OCI-M1 (cell line): Measurements from ENCODE around the gene TTC36.
"Not testable (repeated sequence)": the region's sequence is repeated elsewhere in the genome, so short reads cannot be mapped to it uniquely, and the experiment has no call there.

Source experiments
- DNase-seq: peaks from one replicate; lab custom pipeline; 2025; lab: John Stamatoyannopoulos, UW

TTC36 gene, protein sequence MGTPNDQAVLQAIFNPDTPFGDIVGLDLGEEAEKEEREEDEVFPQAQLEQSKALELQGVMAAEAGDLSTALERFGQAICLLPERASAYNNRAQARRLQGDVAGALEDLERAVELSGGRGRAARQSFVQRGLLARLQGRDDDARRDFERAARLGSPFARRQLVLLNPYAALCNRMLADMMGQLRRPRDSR

DNA sequence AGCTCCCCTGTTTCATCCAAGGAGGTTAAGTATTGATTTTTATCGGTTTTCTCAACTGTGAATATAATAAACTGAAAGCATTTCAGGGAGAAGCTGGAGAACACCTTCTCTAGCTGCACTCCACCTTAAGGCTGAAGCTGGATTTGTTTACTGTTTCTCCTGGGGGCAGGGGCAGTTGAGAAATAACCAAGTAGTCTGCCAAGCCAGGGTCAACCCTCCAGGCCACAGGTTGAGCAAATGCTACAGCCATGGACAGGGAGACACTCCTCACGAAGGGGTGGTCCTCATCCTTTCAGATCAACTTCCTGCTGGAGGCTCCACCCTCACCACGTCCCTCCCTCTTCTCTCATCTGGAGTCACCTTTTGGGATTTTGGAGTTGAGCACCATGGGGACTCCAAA, at the start of gene TTC36:
Gene TTC36 (plus strand): TSS at position 366 of the 400 bp plus-strand sequence. CDS start 21 bp downstream, at position 387.
- no peak for DNase-seq

- not testable (repeated sequence) for DNase-seq
These were observed 46.0 kb upstream of the TTC36 start for GRCh38 chr11:118481238-118481637.

- no peak for DNase-seq
These were observed 42.9 kb upstream of the TTC36 start for GRCh38 chr11:118484405-118484804.

DNA sequence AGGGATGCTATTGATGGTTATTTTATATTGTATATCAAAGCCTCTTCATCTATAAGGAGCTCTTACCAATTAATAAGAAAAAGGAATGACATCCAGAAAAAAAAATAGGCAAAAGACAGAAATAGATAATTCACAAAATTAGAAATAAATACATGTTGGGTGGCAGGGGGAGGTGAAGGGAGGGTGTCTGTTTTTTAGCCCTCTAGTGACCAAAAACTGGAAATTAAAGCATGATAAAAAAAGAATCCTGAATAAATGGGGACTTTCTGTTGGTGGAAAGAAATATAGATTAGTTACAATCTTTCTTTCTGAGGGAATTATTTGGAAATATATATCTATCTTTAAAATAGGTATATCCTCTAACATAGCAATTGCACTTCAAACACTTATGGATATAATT, 42.0 kb upstream of the TTC36 start:
- DNase-seq = peak; percentile 22

- peak; percentile 90 for DNase-seq
These were observed 38.7 kb upstream of the TTC36 start for GRCh38 chr11:118488480-118489109.

DNA sequence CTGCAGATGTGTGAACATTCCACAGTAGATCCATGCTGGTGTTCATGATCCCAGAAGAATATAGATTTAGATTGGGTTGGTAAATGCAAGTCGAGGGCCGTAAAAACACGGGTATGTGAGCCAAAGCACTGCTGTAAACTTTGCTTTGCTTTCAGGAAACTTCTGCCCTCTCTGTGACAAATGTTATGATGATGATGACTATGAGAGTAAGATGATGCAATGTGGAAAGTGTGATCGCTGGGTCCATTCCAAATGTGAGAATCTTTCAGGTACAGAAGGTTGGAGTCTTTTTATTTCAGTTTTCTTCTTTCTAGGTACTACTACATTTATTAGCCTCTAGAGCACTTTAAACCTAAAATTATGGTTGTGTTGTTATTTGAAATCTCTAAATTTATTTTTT, 36.2 kb upstream of the TTC36 start:
- DNase-seq = no peak

GRCh38 chr11:118497831-118498230, 29.4 kb upstream of the TTC36 start:
- no peak for DNase-seq

DNA sequence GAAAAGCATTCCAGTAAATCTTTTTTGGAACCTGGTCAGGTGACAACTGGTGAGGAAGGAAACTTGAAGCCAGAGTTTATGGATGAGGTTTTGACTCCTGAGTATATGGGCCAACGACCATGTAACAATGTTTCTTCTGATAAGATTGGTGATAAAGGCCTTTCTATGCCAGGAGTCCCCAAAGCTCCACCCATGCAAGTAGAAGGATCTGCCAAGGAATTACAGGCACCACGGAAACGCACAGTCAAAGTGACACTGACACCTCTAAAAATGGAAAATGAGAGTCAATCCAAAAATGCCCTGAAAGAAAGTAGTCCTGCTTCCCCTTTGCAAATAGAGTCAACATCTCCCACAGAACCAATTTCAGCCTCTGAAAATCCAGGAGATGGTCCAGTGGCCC, 24.1 kb upstream of the TTC36 start:
- no peak for DNase-seq

- no peak for DNase-seq
These were observed 15.7 kb upstream of the TTC36 start for GRCh38 chr11:118511601-118512000.

- no peak for DNase-seq
These were observed 13.2 kb upstream of the TTC36 start for GRCh38 chr11:118514103-118514502.

GRCh38 chr11:118519549-118519948, 7.7 kb upstream of the TTC36 start:
- no peak for DNase-seq

GRCh38 chr11:118521892-118522311, 5.4 kb upstream of the TTC36 start:
- no peak for DNase-seq

GRCh38 chr11:118522571-118523072, 4.7 kb upstream of the TTC36 start:
- DNase-seq = peak; percentile 27

GRCh38 chr11:118524356-118524755, 2.9 kb upstream of the TTC36 start:
- no peak for DNase-seq

DNA sequence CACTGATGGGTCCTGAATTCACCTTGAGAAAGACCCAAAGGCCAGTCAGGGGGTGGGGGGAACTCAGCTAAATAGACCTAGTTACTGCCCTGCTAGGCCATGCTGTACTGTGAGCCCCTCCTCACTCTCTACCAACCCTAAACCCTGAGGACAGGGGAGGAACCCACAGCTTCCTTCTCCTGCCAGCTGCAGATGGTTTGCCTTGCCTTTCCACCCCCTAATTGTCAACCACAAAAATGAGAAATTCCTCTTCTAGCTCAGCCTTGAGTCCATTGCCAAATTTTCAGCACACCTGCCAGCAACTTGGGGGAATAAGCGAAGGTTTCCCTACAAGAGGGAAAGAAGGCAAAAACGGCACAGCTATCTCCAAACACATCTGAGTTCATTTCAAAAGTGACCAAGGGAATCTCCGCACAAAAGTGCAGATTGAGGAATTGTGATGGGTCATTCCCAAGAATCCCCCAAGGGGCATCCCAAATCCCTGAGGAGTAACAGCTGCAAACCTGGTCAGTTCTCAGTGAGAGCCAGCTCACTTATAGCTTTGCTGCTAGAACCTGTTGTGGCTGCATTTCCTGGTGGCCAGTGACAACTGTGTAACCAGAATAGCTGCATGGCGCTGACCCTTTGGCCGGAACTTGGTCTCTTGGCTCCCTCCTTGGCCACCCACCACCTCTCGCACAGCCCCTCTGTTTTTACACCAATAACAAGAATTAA, 2.4 kb upstream of the TTC36 start:
- no peak for DNase-seq

DNA sequence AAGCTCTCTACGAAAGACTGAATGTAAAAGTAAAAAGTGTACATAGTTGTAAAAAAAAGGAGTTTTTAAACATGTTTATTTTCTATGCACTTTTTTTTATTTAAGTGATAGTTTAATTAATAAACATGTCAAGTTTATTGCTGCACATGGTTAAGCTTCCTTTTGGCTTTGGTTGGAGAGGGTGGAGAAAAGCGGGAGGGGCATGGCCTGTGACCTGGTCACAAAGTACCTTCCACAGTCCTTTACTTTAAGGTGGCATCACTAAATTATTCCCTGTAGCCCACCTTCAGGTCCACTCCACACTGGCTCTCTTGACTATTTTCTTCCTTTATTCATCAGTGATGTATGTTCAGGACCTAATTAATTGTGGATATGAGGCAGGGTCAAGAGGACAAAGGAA, 586 bp upstream of the TTC36 start:
- DNase-seq = no peak

- DNase-seq = no peak
These were observed 1.2 kb downstream of the TTC36 start for GRCh38 chr11:118528511-118528910.

GRCh38 chr11:118529584-118530175, 2.4 kb downstream of the TTC36 start:
- no peak for DNase-seq

DNA sequence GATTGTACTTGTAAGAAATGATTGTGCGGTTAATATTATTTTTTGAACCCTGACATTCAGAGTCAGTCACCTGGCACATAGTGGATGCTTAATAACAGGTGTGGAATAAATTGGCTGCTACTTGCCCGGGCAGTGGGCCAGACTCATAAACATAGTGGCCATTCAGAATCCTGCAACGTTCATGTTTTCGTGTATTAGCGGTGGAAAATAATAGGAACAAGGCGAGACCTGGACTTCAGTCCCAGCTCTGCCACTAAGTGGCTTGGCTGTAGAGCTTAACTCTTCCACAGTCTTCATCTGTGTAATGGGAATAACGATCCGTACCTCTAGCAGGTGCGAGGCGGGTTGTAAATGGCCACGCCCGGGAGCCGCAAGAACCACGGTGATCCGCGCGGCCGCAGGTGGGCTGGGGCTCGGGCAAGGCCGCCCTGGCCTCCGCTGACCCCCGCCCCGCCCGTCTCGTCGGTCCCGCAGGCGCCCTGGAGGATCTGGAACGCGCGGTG, 3.0 kb downstream of the TTC36 start:
- DNase-seq = peak; percentile 39

DNA sequence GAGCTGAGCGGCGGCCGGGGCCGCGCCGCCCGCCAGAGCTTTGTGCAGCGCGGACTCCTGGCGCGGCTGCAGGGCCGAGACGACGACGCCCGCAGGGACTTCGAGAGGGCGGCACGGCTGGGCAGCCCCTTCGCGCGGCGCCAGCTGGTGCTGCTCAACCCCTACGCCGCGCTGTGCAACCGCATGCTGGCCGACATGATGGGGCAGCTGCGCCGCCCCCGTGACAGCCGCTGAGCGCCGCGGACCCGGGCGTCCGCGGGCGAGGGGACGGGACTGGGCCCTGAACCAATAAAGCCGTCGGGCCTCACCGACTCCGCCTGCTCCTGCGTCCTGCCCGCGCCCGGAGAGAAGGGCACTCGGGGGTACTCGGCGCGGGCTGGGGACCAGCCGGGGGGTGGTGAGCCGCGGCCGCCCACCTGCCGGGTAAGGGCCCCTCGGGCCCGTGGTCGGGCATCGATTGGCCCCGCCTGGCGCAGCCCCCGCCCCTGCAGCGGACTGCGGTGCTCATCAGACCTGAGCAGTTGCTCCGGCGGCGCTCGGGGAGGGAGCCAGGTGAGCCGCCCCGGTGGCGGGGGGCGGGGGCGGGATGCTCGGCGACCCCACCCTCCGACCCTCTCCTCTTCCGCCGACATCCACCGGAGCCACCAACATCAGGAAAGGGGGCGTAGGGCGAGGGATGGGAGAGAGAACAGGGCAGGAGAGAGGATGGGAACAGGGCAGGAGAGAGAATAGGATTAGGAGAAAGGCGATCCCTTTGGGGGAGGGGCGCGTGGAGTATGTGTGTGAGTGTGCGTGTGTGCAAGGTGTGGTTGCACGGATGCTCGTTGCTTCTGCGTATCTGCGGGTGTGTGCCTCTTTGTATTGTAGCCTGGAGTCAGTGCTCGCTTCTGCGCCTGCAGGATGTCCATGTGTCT, 3.7 kb downstream of the TTC36 start, which contains the start of gene TMEM25:
Gene TMEM25 (plus strand): TSS at position 510 of the 914 bp plus-strand sequence. CDS start 610 bp downstream, outside the sequence.
- peak; percentile 78 for DNase-seq

GRCh38 chr11:118531597-118532084, 4.4 kb downstream of the TTC36 start:
- DNase-seq = no peak
